Muscle of back (tissue), 11 donors: ENCODE data around the gene JPH3. TPM values are rescaled to one million over a fixed set of nuclear protein-coding genes. Genes with fewer than 3 reads are reported as not detected.
A peak's percentile ranks its signal among the peaks of the same experiment; 100 is the strongest.

Experiments
- DNase-seq, 3 donors: peaks; one replicate each; pipeline versions ENCODE4 v3.0.0 to v3.0.0-alpha.2; 2013
- polyA plus RNA-seq, 10 donors: library from polyadenylated mRNA; unstranded; fragments of 120-200 nt; gene quantifications; one replicate each; pipeline ENCODE4 v1.2.1, GENCODE V29; 2013; ENCODE audit not compliant: insufficient read length in 10 of 10

Gene JPH3
- polyA plus RNA-seq, 10 donors, result 0.23 to 1.2 (median 0.38) TPM

- no peak for DNase-seq
Observed at GRCh38 chr16:87600246-87600645, 2.1 kb upstream of the JPH3 start.

DNA sequence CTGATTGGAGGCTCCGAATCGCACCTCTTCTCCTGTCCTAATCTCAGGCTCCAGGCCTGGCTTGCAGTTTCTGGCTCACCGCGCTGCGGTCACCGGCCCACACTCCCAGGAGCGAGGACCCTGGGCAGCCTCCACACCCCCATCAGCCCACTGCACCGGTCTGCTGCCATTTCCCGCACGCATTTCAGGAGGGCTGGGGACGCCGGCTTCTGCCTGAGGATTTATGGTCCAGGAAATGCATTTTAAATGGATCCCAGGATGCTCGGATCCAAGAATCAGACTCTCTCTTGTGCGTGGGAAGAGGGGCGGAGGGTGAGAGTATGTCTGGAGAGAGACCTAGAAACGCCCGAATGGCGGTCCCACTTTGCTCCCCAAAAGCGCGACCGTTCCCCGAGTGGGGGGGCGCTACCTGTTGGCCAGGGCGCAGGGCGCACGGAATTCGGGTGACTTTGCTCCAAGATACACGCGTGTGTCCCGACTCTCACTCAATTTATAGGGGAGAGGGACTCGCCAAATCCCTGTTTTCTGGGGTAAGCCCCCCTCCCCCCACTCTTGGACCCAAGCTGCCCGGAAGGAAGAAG lies 817 bp upstream of the JPH3 start:
- DNase-seq, result no peak

GRCh38 chr16:87602821-87603683 lies 744 bp downstream of the JPH3 start:
- peak in 1 of 3 donors; percentile 26 for DNase-seq

DNA sequence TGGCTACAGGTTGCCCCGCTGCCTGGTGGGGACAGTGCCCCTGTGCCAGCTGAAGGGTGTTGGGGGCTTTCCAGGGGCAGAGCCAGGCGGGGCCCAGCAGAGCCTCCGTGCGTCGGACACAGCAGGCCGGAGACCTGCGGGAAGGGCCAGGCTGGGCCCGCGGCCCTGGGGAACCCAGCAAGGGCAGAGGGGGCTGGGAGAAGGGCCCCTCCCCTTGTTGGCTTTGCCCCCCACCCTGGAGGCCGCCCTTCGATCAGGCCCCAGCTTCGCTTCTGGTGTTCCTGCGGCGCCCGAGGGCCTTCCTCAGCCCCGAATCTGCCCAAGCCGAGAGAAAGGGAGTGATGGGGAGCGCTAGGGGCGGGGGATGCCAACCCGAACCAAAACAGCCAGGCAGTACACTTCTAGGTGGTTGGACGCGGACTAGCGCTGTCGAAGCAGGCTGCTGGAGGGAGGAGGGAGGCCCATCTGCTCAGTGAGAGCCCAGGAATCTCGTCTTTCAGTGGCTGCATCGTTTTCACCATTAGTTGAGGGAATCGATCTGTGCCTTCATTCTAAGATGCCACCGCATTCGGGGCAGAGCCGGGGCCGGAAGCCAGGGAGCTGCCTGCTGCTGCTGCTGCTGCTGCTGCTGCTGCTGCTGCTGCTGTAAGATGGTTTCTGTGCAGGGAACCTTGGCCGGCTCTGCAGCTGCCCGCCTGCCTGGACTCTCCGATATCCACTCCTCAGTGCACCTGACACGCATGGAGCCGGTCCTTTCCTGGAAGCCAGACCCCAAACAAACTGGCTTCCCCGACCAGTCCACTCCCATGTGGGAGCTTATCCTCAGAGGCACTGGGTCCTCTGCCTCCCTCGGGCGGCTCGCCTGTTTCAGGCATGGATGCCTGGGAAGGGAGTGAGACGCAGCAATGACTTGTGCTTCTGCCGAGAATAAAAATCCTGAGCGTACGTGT lies 1.7 kb downstream of the JPH3 start:
- no peak for DNase-seq

DNA sequence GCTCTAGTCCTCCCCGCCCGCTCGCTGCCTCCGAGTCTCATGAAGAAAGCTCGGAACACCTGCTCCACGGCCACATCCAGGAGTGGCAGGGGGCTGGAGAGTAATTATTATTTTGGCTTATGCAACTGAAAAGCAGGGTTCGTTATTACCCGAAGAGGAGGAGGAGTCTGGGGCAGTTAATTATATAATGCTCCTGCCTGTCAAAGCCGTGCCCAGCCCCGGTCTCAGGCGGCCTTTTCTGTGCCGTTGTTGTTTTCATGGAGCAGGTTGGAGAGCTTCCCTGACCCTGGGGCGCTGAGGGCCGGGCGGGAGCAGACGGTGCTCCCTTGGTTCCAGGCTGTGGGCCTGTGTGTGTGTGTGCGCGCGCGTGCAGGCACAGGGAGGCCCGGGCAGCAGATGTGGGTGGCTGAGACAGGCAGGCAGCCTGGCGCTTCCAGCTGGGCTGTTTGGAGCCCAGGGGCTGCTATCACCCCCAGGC lies 2.4 kb downstream of the JPH3 start:
- no peak for DNase-seq

DNA sequence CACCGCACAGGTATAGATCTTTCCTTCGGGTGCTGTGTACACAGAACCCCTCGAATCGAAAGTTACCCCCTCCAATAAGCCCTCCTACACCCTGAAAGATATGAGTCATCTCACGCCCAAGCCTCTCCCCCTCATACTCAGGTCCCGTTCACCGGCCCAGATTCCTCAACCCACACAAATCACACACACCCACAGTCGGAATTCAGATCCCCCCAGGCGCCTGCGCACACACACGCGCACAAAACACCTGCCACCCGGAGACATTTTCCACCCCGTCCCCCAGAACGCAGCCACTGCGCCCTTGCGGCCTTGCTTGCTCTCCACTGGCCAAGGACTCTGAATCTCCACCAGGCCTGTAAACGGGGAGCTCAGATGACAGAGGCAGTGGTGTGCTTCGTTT lies 4.9 kb downstream of the JPH3 start:
- no peak for DNase-seq

DNA sequence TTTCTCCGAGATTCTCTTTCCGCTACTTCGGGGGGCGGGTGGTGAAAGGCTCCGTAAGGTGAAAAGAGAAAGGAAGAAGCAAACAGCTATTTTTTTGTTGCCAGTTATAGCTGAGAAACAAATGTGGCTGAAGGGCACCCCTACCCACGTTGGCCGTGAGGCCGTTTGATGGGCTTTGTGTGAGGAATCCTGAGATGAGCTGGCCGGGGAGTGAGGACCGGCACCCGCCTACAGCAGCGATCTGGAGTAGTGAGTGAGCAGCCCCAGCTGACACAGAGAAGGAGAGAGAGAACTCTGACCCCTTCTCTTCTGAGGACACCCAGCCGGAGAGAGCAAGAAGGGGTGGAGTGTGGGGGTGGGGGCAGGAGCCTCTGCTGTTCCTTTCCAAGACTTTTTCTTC lies 5.6 kb downstream of the JPH3 start:
- no peak for DNase-seq

- peak; percentile 41 to 83 (median 71) for DNase-seq
Observed at GRCh38 chr16:87608400-87608985, 6.2 kb downstream of the JPH3 start.

- no peak for DNase-seq
Observed at GRCh38 chr16:87610026-87610425, 7.7 kb downstream of the JPH3 start.

DNA sequence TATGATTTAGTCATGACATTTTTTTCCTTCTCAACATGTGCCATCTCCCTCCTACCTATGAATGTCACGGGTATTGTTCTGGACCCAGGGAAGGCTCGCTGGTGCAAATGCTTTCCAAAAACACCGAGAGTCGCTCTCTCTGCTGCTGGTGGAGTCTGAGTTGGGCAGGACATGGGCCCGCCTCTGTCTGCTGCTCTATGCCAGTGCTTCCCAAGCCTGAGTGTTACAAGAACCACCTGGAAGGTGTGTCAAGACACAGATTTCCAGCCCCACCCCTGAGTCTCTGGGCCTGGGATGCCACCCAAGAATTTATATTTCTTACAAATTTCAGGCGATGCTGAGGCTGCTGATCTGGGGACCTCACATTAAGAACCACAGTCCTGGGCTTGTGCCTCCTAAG lies 9.1 kb downstream of the JPH3 start:
- DNase-seq, result no peak

DNA sequence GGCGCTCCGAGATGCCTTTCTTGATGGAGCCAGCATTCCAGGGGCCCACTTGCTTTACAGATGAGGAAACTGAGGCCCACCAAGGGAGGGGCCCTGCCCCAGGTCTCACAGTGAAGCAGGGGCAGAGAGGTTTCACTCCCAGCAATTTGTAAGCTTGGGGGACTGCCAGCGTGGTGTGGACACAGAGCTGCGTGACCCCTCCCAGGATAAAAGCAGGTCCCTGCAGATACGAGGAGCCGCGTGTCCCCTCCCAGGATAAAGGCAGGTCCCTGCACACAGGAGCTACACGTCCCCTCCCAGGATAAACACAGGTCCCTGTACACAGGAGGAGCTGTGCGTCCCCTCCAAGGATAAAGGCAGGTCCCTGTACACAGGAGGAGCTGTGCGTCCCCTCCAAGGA lies 11.7 kb downstream of the JPH3 start:
- DNase-seq, result no peak

DNA sequence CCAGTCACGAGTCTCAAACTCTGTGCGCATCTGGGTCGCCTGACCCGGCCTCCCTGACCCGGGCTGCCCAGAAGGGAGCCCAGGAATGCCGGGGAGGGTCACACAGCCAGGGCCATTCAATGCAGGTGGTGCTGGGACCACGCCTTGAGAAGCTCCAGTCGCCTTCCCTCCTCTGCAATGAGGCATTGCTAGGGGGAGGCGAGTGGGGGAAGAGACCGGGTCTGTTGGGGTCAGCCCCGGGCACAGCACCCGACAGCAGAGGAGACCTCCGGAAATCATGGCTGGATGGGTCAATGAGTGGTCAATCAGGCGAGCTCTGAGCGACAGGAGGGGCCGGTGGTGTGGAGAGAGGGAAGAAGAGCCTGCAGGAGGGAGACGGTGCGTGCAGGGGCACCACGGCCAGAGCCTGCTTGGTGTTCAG lies 13.3 kb downstream of the JPH3 start:
- DNase-seq, result no peak

DNA sequence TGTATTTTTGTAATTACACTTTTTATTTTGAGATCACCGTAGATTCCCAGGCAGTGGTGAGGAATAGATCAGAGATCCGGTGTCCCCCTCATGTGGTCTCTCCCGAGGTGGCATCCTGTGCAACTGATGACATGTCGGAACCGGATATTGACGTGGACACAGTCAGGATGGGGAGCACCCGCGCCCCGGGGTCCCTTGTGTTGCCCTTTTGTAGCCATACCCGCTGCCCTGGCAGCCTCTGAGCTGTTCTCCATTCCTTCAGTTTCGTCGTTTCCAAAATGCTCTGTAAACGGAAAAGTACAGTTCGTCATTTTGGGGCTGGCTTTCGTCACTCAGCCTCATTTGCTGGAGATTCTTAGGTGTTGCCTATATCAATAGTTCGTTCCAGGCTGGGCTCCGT lies 14.2 kb downstream of the JPH3 start:
- DNase-seq, result no peak

- no peak for DNase-seq
Observed at GRCh38 chr16:87618216-87618615, 15.9 kb downstream of the JPH3 start.

DNA sequence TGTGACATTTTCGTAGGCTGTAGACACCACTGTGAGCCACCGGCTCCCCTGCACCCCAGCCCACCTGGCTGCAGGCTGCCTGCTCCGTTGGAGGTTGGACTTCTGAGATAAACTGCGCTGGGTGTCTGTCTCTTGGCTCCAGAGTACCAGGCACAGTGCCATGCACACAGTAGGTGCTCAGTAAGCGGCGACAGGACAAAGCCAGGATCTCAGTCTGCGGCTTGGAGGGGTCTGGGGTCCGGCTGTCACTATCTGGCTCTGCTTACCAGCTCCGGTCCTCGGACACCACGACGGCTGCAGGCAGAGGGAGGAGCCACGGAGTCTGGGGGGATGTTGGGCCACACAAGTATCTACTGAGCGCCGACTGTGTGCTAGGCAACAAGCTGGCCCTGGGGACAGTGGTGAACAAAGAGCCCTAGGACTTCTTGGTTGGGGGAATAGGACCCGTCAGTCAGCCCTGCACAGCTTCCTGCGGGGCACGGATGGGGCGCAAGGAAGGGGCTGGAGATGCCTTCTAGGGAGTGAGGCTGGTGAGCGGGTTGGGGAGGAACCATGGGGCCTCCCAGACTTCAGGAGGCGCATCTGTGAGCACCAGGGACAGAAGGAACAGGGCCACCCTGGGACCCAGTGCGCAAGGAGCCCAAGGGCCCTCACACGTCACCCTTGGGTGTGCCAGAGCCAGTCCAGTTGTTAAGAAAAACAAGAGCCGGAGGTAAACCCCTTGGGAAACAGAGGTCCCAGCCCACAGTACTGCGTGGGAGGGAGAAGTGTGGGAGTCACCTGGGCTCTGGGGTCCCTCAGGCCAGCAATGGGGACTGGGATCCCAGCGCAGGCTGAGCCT lies 17.3 kb downstream of the JPH3 start:
- no peak for DNase-seq

DNA sequence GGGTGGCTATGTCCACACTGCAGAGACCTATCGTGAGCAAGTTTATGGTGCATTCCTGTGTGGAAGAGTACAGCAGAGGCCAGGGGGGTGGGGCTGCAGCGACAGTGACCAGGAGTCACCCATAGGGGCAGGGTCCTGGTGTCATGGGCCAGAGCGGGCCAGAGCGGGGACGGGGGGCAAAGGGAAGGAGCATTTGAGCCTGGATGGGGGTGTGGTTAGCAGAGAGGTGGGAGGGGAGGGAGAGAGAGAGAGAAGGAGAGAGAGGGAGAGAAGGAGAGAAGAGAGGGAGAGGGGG lies 17.8 kb downstream of the JPH3 start:
- no peak for DNase-seq

DNA sequence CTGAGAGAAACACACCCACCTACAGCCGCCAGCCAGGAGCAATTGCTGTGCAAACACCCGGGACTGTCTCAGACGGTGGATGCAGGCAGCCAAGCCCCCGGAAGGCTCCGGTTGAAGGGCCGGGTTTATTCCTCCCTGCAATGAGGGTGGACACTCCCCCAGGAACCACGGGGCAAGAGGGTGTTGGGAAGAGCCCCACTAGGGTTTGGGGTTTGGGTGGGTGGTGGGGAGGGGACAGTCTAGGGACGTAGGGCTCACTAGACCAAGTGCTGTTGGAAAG lies 19.2 kb downstream of the JPH3 start:
- DNase-seq, result no peak

DNA sequence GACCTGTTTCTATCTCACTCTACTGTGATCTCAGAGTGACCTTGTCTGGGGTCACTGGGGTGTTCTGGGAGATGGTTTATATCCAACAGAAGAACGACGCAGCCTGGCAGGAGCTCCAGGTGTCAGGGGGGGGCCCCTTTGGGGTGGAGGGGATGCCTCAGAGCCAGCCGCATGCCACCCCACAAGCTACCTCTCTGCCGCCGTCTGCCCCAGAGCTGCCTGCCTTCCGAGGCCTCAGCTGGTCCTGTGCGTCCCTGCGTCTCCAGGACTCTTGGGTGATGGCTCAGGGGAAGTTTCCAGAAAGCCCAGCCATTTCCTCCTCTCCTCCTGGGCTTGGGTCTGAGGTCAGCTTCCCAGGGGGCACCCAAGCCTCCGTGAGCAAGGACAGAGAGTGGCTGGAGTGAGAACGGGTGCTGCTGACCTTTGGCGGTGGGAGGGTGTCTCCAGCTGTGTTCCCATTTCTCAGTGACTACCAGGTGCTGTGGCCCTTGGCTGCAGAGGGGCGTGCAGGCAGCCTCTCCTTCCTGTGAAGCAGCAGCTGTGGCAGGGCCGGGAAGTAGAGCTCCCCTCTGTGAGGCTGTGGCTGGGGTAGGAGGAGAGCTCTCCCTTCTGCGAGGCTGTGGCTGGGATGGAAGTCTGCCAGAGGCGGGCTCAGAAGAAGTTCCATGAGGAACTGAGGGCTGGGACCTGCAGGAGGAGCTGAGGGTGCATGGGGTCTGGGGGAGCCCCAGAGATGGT lies 19.8 kb downstream of the JPH3 start:
- DNase-seq, result peak in 1 of 3 donors; percentile 22

GRCh38 chr16:87622756-87623319 lies 20.5 kb downstream of the JPH3 start:
- no peak for DNase-seq

GRCh38 chr16:87625241-87625797 lies 23.0 kb downstream of the JPH3 start:
- DNase-seq, result no peak
